Hypothalamus (tissue), 51 donors: ENCODE measurements around the gene SNAI3.

Experiments
- DNase-seq, 51 donors: peaks; one replicate each; lab custom pipeline; 2025; lab: John Stamatoyannopoulos, UW

SNAI3 gene

GRCh38 chr16:88653596-88654362 is 32.5 kb downstream of the SNAI3 start:
- DNase-seq = no peak

DNA sequence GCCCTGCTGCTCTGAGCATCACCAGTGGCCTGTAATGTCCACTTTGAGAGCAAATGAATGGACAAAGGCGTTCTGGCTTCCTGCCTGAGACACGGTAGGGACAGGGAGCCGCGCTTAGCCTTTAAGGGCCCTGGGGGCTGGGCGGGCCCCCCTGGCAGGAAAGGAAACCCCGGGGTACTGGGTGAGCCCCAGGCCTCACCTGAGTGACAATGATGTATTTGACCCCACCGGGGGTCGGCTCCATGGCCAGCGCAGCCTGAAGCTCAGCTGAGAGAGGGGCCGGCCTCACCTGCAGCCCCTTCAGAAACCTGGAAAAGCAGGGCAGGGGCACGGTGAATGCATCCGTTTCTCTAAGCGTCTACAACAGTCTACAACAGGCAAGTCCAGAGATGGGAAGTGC is 33.2 kb downstream of the SNAI3 start:
- no peak for DNase-seq

DNA sequence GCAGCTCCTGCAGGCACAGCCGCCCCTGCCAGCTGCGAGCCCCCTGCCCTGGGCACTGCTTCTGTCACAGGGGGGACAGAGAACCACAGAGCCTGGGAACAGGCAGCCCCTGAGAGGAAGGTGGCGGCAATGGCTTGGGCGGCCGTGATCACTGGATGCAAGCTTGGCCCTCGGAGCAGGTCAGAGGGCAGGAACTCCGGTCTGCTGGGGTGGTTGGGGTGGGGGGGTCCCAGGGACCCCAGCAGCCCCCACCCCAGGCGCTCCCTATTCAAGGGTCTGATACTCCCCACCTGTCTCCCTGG is 33.6 kb downstream of the SNAI3 start:
- DNase-seq = no peak

GRCh38 chr16:88651989-88652761 is 34.1 kb downstream of the SNAI3 start:
- no peak for DNase-seq

DNA sequence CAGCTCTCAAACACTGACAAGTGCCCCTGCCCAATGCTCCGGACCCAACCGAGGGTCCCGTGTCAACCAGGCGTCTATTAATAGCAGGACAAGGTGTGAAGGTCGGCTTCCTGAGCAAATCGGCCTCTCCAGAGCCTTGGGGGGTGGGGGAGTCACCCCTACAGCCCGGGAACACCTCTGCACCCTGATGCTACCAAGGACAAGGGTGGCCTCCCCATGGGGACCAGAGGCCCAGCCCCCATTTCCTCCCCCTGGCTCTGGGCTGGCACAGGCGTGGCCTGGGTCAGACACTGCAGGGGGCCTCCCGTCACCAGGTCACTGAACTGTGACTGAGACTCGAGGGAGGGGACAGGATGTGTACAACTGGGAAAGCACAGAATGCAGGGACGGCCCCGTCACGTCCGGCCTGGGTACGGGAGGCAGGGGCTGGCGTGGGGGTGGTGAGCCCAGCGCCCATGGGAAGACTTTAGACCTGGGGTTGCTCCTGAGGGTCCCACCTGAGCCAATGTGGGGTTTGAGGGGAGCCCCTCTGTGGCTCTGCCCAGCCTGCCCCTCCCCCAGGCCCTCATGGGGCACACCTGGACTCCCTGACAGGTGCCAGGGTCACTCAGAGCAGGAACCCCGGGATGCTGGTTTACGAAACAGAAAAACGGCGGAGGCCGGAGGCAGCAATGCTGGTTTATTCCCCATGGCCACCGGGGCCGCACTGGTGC is 34.9 kb downstream of the SNAI3 start:
- no peak for DNase-seq

DNA sequence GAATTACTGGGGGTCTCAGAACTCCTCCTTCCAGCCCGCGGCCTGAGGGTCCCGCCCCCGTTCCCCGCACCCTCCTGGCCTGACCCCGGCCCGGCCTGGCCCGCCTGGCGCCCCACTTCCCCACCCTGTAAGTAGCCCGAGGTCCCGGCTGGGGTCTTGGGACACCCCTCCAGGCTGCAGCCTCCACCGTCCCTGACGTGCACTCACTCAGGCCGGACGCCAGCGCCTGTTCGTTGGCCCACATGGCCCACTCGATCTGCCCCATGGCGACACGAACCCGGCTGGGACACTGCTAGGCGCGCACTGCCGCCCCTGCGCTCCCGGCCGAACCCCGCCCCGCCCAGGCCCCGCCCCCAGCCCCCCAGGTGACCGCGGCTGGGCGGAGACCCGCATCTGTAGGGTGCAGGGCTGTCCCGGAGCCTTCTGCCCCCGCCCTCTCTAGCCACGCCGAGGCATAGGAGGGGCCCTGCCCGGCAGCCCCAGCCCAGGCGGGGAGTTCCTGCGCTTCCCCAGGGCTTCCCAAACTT is 35.5 kb downstream of the SNAI3 start, which contains the start of gene CYBA:
TSS of gene CYBA (minus strand) at position 305 of the 527 bp plus-strand sequence. CDS start at position 265, 40 bp downstream.
- peak in 25 of 51 donors; percentile 4 to 56 (median 26) for DNase-seq

DNA sequence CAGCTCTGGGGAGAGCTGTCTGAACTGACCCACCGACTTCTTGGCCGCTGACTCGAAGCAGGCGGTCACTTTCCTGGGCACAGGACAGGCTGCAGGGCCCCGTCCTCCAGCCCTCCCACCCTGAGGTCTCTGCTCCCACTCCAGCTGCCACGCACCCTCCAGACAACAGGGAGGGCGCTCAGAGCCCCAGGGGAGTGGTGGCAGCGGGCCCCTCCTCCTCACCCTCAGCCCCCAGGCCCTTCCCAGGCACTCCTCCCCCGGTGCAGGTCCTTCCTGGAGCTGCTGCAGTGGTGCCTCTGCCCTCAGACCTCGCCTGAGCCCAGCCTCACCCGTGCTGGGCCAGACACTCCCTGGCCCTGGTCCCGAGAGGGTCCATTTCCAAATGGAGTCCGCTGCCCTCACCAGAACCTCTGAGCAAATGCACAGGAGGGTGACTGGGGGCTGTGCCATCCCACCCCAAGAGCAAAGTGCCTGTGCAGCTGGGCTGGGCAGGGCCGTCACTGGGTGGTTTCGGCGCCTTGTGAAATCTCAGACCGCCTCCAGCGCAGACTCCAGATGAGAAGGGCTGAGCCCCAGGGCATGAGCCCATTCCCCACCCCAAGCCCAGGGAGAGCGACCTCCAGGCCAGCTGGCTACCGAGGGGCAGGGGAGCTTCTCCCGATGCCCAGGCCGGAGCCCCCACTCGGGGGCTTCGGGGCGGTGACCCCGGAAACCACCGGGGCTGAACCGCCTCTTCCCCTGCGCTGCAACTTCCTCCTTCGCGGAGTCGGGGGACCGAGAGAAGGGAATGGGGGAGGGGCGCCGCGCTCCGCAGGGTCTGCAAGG is 36.2 kb downstream of the SNAI3 start:
- peak in 3 of 51 donors; percentile 8 to 30 (median 15) for DNase-seq

DNA sequence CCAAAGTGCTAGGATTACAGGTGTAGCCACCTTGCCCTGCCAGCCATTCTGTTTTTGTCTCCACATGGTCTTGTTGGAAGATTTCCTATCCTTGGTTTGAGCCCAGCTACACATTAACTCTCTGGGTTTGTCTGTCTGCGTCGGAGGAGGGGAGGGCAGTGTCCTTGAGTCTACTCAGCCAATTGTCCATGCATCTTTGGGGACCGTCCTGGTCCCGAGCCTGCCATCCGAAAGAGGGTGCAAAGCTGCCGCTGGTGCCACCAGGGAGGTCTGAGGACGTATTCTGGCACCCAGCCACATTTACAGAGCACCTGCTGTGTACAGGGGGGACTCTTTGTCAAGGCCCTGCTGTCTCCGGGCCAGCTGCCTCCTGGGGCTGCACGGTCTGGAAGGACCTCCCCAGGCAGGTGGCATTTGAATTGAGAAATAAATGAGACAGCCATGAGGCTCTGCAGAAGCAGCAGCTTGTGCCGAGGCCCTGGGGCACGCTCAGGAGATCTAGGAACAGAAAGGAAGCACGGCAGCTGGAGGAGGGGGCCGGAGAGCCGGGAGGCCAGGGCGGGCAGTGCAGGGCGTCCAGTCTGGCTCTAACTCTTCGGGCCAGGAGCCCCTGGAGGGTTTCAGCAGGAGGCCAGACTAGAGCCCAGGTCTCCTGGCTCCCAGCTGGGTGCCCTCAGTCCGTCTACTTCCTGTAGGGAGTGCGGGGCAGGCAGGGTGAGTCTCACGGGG is 36.9 kb downstream of the SNAI3 start:
- no peak for DNase-seq

GRCh38 chr16:88647178-88648070 is 38.9 kb downstream of the SNAI3 start:
- DNase-seq = no peak

DNA sequence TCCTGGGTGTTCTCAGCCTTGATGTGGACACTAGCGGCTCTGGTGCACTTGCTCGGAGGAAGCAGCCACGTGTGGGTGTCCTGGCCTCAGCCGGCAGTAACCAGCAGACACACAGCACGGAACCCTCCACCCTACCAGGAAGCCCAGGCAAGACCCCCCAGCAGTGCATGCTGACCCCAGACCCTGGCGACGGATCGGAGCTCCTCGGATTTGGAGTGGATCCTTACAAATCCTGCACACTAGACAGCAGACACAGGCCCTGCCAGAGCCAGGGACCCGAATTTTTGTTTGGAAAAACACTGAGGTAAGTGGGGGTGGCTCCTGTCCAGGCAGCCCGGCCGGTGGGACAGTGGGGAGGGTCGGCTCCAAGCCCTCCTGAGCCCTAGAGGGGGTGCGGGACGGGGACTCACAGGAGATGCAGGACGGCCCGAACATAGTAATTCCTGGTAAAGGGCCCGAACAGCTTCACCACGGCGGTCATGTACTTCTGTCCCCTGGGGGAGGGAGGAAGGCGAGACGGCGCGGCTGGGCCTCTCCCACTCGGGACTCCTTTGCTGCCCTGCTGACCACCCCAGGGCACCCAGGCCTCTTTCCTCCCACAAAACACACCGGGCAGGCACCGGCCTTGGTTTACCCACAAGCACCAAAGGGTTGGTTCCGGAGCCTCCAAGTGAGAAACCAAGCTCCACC is 39.8 kb downstream of the SNAI3 start:
- no peak for DNase-seq

- DNase-seq = no peak
Observed at GRCh38 chr16:88645941-88646340, 40.4 kb downstream of the SNAI3 start.

GRCh38 chr16:88645455-88645854 is 40.9 kb downstream of the SNAI3 start:
- DNase-seq = no peak

GRCh38 chr16:88643644-88643932 is 42.7 kb downstream of the SNAI3 start:
- no peak for DNase-seq

GRCh38 chr16:88642881-88643643 is 43.2 kb downstream of the SNAI3 start:
- DNase-seq = no peak

- no peak for DNase-seq
Observed at GRCh38 chr16:88640498-88641247, 45.6 kb downstream of the SNAI3 start.

DNA sequence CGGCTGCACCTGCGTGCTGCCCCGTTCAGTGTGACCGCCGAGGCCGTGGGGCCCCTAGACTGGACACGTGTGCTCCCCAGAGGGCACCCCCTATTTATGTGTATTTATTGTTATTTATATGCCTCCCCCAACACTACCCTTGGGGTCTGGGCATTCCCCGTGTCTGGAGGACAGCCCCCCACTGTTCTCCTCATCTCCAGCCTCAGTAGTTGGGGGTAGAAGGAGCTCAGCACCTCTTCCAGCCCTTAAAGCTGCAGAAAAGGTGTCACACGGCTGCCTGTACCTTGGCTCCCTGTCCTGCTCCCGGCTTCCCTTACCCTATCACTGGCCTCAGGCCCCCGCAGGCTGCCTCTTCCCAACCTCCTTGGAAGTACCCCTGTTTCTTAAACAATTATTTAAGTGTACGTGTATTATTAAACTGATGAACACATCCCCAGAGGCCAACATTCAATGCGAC is 46.2 kb downstream of the SNAI3 start:
- DNase-seq = no peak
